ENCODE data around the gene ZSCAN5B.

Gene ZSCAN5B

GRCh38 chr19:56142897-56143434 lies 54.6 kb downstream of the ZSCAN5B start:
- DNase-seq: no peak

GRCh38 chr19:56142087-56142787 lies 55.3 kb downstream of the ZSCAN5B start:
- DNase-seq: peak; percentile 70

GRCh38 chr19:56141417-56141993 lies 56.1 kb downstream of the ZSCAN5B start:
- no peak for DNase-seq

- DNase-seq: peak; percentile 100
Observed at GRCh38 chr19:56140583-56141416, 56.8 kb downstream of the ZSCAN5B start, which contains the start of gene ZNF444. TSS of gene ZNF444 (plus strand) at chr19:56141287. CDS start at chr19:56146912, 5,625 bp downstream.

GRCh38 chr19:56139847-56140582 lies 57.6 kb downstream of the ZSCAN5B start:
- no peak for DNase-seq
